ENCODE data around the gene DOK5.

DNA sequence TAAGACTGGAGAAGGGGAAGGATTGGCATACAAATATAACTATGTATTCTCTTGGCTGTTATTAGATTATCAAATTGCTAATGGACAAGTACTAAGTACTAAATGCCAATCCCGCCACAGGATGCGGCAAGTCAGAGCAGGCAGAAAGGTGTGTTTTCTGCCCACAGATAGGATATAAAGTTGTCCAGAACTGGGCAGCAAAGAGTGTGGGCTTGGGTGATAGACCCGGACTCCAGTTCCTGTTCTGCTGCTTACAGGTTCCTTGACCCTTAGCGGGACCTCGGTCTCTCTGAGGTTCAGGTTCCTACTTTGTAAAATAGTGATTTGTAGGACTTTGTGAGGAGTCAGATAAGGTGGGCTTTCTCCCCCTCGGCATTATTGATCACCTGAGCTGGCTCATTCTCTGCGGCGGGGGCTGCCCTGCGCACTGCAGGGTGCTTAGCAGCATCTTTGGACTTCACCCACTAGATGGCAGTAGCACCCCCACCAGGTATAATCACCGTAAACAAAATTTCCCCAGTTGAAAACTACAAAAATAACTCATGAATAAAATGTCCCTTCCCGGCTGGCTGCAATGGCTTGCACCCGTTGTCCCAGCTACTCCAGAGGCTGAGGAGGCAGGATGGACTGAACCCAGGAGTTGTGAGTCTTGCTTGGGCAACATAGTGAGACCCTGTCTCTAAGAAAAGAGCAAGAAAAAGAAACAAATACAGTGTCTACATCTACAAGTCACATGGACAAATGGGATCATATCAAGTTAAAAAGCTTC is 193.1 kb downstream of the DOK5 start:
- TF ChIP-seq CTCF (conservative IDR thresholded peaks at IDR 0.05; ENCODE audit: low read length), result peak; percentile 87
- no peak for TF ChIP-seq EZH2phosphoT487 (IDR thresholded peaks at IDR 0.05; ENCODE audit: borderline replicate concordance, low read depth, low read length)

Measured in OCI-LY7 (cell line).